ENCODE results near the gene PADI3.
A peak's percentile ranks its signal among the peaks of the same experiment; 100 is the strongest.
"Not testable (repeated sequence)": the region's sequence is repeated elsewhere in the genome, so short reads cannot be mapped to it uniquely, and the experiment has no call there.

Gene PADI3

GRCh38 chr1:17215545-17215890, 33.4 kb upstream of the PADI3 start:
- no peak for DNase-seq

GRCh38 chr1:17216078-17216477, 32.8 kb upstream of the PADI3 start:
- DNase-seq: no peak

DNA sequence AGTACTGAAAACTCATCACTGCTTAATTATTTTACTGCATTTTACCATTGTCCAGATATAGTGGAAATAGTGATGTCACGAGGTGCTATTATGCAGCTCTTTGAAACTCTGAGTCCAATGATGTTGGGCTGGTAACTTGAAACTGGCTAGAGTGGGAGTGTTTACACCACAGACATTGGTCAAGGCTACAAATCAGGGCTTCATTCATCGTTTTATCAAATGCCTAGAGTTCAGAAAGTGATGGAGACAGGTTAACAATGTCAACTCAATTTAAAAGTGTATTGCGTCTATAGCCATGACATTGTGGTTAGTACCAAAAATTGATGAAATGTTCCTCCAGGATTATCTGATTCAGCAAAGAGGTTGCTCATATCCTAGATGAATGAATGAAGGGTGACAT, 31.3 kb upstream of the PADI3 start:
- no peak for DNase-seq

GRCh38 chr1:17218939-17219338, 30.0 kb upstream of the PADI3 start:
- DNase-seq: no peak

- DNase-seq: no peak
Observed at GRCh38 chr1:17220287-17220686, 28.6 kb upstream of the PADI3 start.

DNA sequence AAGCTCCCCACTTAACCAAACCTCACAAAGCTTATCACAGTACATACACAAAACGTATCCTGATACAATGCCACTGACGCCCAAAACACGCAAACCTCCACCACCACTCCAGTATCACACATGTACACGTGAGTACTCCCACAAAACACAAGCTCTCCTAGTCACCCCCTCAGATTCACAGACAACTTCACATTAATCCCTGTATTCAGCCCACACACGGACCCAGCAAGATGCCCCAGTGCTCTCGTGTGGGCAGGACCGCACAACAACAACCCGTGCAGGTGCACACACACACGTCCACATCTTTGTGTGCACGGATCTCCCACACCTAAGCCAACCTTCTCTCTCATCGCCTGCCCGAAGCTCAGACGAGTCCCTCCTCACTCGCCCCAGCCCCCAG, 26.3 kb upstream of the PADI3 start:
- DNase-seq: no peak

DNA sequence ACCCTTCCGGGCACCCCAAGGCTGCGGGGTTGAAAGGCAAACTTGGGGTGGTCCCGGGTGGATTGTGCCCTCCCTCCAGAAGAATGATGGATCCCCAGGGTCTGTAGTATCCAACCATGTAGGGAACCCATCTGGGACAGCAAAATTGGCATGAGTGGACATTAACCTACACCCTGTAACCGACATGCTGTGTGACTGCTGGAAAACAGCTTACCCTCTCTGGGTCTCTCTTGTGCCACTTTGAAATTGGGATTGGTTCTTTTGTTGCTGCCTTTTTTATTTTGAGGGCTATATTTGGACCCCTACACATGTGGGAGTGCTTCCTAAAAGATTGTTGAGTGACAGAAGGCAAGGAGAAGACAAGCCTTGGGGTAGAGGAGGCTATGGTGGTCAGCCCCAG, 24.5 kb upstream of the PADI3 start:
- no peak for DNase-seq

DNA sequence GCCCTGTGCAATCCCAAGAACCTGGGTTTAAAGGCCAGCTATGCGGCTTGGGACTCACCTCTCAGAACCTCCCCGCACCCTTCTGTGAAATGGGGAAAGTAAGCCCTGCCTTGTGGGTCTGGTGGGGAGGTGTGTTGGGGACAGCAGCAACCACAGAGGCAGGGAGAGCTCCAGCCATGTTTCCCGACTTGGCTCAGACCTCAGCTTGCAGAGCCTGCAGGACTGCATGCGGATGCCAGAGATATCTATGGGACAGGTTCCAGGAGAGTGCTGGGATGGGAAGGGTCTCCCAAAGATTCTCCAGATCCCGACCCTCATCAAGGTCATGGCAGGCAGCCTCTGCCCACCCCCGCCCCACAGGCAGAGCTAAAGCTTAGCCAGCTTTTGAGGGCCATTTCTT, 23.8 kb upstream of the PADI3 start:
- DNase-seq: no peak

- DNase-seq: no peak
Observed at GRCh38 chr1:17227358-17227915, 21.5 kb upstream of the PADI3 start.

GRCh38 chr1:17228619-17229018, 20.3 kb upstream of the PADI3 start:
- DNase-seq: no peak

DNA sequence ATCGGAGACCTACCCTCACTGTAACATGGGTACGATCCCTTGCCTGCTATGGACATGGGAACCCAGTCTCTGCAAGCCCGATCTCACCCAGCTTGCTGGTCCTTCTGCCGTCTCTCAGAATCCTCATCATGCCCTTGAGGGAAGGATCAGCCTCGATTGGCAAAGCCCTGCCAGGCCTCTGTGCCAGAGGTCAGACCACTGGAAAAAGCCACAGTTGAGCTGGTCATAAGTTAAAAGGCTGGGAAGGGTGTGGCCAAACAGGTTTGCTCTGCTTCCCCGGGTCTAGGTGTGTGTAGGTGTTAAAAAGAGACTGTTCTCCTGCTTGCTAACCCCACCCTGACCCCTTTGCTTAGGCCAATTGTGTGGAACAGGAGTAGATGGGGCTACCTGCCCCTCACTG, 19.5 kb upstream of the PADI3 start:
- DNase-seq: no peak

GRCh38 chr1:17230106-17230505, 18.8 kb upstream of the PADI3 start:
- DNase-seq: no peak

- DNase-seq: no peak
Observed at GRCh38 chr1:17230671-17231310, 18.1 kb upstream of the PADI3 start.

DNA sequence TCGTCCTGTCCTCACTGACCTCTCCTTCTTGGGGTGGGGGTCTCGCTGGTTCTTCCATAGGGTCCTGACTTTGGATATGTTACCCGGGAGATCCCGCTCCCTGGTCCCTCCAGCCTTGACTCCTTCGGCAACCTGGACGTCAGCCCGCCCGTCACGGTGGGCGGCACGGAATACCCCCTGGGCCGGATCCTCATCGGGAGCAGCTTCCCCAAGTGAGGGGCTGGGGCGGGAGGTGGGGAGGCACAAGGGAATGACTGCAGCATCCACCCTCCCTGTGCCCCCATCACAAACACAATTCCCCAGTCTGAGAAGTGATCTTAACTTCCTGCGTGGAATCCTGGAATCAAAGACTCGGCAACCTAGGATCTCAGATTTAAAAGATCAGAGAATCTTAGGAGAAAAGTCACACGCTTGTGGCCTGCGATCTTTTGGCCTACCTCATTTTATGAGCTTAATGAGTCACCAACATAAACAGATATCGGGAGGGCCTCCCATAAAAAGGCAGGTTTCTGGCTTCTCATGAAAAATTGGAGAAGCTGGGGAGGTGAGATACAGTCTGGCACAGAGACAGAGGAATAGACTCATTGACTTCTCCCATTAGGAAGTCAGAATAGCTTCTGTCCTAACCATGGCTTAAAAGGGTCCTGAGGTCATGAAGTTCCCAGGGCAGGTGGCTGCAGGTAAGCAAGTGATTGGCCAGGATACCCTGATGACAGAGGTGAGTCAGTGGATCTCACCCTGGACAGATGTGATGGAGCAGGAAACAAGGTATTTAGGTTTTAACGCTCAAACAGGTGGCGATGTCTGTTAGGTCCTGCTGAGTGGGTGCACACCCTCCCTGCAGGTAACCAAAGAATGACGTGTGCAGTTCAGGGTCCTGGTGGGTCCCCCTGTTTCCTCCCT, 15.9 kb upstream of the PADI3 start:
- DNase-seq: no peak

- DNase-seq: no peak
Observed at GRCh38 chr1:17233675-17234320, 15.1 kb upstream of the PADI3 start.

- DNase-seq: no peak
Observed at GRCh38 chr1:17234405-17234804, 14.5 kb upstream of the PADI3 start.

GRCh38 chr1:17235135-17235885, 13.6 kb upstream of the PADI3 start:
- no peak for DNase-seq

DNA sequence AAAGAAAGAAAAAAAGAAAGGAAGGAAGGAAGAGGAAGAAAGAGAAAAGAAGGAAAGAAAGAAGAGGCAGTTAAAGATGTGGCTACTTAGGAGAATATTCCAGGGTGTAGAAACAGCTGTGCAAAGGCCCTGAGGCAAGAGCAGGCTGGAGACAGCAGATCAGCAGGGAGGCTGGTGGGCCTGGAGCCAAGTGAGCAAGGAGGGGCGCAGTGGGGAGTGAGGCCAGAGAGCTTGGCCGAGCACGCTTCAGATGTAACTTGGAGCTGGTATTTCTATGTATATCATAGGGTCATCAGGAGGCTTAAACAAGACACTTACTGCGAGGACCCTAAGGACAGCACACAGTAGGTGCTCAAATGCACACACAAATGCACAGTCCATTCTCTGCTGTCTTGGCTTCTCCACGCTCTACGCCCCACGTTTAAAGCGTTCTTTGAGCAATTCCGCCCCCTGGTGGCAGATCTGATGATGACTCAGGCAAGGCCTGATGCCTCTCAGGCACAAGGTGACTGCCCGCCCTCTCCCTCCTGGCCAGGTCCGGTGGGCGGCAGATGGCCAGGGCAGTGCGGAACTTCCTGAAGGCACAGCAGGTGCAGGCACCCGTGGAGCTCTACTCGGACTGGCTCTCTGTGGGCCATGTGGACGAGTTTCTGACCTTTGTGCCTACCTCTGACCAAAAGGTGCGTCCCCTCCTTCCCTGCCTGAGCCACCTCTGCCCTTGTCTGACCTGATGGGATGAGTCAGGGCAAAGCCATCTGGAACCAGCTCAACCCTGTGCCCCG, 11.9 kb upstream of the PADI3 start:
- peak; percentile 84 for DNase-seq

DNA sequence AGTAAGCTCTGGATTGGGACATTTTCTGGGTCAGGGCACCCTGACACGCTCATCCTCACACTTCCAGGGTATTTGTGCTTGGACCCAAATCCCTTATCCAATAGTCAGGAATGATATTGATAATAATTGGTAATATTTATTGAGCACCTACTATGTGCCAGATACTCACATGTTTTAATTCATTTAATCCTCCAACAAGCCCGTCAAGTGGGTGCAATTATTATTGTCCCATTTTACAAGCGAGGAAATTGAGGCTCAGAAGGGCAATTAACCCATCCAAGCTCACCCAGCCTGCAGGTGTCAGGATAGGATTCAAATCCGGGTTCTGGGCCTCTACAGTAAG, 11.4 kb upstream of the PADI3 start:
- no peak for DNase-seq

DNA sequence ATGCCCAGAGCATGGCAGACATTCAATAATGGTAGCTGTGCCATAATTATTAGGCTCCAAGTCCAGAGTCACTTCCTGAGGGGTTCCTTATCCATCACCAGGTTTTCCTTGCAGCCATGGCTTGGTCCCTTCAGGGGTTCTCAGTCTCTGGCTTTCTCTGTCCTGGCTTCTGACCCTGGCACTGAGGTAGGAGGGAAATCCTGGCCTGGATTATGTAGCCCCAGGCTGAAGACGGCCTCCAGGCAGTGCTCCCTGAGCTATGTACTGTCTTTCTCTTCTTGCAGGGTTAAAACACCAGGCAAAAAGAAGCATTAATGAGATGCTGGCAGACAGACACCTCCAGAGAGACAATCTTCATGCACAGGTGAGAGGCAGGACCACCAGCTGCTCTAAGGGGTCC, 9.5 kb upstream of the PADI3 start:
- peak; percentile 6 for DNase-seq

GRCh38 chr1:17241011-17241779, 7.7 kb upstream of the PADI3 start:
- not testable (repeated sequence) for DNase-seq

DNA sequence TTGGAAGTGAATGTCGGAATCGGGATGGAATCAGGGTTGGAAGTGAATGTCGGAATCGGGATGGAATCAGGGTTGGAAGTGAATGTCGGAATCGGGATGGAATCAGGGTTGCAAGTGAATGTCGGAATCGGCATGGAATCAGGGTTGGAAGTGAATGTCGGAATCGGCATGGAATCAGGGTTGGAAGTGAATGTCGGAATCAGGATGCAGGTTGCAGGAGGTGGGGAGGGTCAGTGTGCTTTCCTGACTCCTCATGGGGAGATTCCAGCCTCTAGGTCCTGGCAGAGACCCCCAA, 7.2 kb upstream of the PADI3 start:
- DNase-seq: not testable (repeated sequence)

All from stimulated activated CD4-positive, alpha-beta T cell treated with anti-CD3 and anti-CD28 coated beads, Interleukin-1b, Interleukin-23, amount 100 ng/mL, for 48 hours (primary cell).